GM18867 (cell line): ENCODE measurements around the gene EPHA10.
"Not testable (repeated sequence)": the region's sequence is repeated elsewhere in the genome, so short reads cannot be mapped to it uniquely, and the experiment has no call there.

Experiments
- ATAC-seq: cut with Tn5 transposase; IDR thresholded peaks from one replicate; pipeline ENCODE4 v1.9.1; 2021; ENCODE audit warnings: mild to moderate bottlenecking, moderate library complexity; ENCODE audit not compliant: unreplicated experiment

Gene EPHA10

DNA sequence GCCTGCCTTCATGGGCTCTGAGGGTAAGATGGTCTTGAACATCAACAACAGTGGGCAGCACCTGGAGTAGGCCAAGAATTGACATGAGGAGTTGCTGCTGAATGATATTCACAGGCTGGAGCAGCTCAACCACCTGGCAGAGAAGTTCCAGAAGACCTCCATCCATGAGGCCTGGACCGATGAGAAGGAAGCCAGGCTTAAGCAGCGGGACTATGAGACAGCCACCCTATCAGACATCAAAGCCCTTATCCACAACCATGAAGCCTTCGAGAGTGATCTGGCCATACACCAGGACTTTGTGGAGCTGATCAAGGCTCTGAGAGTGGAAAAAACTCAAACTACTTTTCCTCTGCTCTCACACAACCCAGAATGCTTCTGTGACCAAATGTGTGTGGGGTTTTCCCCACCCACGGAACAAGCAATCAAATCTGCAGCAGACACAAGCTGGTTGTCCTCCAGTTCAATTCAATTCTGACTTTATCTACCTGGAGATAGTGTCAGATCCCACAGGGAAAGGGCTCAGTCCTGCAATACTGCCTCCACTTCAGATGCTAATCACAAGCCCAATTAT lies 12.1 kb upstream of the EPHA10 start:
- no peak for ATAC-seq

DNA sequence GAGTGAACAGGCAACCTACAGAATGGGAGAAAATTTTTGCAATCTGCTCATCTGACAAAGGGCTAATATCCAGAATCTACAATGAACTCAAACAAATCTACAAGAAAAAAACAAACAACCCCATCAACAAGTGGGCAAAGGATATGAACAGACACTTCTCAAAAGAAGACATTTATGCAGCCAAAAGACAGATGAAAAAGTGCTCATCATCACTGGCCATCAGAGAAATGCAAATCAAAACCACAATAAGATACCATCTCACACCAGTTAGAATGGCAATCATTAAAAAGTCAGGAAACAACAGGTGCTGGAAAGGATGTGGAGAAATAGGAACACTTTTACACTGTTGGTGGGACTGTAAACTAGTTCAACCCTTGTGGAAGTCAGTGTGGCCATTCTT lies 6.5 kb upstream of the EPHA10 start:
- not testable (repeated sequence) for ATAC-seq

DNA sequence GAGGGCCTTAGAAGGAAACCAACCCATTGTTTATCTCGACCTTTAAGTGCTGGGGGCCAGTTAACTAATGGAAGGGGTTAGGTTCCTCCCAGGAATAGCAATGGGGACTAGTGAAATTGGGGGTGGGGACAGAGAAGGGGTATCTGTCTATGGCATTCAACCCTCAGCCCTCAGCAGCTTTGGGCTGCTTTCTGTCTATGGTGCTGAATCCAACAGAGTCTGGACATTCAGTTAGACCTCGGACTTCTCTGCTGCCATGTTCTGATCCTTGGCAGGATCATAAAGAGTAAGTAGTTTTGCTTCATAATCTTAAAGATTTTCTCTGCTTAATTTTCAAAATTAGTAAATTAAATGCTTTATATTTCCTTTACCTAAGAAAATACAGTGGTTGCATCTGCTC lies 2.6 kb upstream of the EPHA10 start:
- ATAC-seq, result no peak

DNA sequence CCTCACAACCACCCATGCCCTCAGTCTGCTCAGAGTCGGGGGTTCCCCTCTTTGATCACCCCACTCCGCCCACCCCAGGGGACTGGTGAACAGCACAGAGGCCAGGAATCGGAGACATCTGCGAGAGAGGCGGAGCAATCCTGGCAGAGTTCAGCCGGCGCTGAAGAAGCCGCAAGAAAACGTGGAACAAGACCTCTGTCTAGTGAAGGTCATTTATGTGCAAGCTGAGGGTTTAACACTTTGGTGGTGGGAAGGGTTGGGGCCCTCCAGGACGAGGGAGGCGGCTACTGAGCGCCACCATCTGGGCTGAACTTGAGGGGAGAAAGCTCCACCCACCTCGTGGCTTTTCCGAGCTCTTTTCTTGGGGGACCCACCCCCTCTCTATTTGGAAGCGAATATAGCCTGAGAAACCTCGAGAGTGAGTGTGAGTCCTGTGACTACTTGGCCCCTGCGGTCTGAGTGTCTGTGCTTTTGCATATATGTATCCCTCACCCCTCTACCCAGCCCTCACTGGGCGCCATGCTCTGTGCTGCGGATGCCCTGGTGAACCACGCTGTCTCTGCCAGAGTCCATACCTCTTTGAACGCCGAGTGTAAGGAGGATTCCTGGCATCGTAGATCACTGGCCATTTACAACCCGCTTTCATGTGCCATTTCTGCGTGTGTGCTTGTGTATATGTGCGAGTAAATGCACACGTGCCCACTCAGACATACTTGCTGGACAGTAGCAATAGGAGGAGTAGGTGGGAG lies 1.2 kb upstream of the EPHA10 start:
- ATAC-seq, result no peak

DNA sequence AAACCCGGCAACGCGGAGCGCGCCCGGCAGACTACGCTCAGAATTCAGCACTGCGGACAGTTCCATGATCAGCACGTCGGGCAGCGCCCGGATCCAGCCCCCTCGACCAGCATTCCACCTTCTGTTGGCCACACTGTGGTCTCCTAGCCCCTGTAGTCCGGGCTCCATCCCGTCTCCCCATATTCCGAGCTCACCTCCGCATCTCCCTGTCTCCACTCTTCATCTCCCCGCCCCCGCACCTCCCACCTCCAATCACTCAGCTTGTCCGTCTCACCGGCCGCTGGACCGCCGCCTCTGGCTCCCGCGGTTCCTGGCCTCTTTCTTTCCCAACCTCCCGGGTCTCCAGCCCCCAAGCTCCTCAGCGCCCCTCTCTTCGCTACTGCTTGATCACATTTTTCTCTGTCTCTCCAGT lies 500 bp downstream of the EPHA10 start:
- no peak for ATAC-seq

DNA sequence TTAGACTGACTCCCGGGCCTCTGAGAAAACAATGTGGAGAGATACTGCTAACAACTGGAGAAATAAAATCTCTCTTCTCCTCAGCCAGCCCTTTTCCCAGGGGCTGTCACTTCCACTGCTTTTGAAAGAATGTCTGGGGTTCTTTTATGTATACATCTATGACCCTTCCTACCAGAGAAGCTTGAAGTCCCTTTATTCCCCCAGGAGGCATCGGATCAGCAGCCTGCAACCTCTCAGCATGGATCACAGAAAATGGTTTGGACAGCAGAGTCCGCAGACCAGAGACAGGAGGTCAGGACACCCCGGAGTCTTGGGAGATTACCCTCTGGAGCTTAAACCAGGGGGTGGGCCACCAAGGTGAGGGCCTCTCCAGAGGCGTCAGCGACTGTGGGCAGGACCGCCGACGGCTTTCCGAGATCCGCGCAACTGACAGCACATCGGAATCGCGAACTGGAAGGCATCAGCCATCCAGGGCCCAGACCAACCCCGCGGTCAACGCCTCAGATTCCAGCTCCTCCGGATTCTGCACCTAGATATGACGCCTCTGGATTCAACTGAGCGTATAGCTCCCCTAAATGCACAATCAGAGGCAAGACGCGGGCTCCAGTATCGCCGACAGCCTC lies 1.0 kb downstream of the EPHA10 start:
- ATAC-seq, result no peak

DNA sequence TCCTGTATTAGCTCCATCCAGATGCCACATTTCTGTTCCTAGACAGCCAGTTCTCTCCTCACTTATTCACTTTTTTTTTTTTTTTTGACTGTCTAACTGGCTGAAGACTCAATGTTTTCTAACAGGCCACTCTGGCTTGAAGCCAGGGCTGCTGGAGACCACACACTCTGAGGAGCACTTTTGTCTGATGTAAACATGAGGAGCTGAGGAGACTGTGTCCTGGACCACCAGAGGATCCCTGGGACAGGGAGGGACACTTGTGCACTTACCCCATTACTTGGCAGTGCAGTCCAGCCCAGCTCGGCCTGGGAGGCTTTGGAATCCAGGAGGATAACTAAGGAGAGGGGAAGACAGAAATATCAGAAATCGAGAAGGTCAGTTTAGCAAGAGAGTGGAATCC lies 2.4 kb downstream of the EPHA10 start:
- no peak for ATAC-seq

DNA sequence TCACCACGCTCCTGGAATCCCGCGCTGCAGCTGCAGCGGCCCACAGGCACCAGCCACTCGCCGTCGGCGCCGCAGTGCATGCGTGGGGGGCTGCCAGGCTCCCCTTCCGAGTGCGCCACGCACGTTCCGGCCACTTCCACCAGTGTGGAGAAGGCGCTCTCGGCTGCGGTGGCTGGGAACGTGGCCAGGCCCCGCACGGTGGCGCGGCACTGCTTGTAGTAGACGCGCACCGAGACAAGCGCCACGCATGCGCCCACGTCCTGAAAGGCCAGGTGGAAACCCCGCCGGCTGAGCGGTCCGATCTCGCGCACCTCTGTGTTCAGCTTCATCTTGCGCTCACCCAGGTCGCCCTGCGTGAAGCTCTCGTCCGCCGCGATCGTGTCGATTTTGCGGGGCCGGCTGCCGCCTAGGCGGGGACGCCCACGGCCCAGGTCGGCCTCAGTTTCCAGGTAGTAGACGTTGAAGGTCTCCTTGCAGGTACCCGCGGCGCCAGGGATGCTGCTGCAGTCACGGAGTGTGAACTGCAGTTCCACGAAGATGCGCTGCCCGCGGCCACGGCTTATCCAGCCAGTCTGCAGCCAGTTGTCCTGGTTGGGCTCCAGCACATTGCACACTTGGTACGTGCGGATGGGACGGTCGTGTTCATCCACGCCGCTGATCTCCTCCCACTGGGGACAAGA lies 3.4 kb downstream of the EPHA10 start:
- no peak for ATAC-seq

DNA sequence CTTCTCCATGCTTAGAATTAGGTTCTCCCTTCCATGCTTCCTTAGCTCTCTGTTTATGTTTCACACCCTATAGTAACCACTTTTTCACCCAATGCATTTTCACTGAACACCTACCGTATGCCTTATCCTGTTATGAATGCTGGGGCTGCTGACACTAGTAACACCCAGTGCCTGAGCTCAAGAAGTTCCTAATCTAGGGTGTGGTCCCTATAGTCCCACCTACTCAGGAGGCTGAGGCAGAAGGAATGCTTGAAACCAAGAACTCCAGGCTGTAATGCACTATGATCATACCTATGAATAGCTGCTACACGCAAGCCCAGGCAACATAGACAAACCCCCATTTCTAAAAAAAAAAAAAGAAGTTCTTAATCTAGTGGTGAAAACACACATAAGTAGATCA lies 5.5 kb downstream of the EPHA10 start:
- no peak for ATAC-seq

DNA sequence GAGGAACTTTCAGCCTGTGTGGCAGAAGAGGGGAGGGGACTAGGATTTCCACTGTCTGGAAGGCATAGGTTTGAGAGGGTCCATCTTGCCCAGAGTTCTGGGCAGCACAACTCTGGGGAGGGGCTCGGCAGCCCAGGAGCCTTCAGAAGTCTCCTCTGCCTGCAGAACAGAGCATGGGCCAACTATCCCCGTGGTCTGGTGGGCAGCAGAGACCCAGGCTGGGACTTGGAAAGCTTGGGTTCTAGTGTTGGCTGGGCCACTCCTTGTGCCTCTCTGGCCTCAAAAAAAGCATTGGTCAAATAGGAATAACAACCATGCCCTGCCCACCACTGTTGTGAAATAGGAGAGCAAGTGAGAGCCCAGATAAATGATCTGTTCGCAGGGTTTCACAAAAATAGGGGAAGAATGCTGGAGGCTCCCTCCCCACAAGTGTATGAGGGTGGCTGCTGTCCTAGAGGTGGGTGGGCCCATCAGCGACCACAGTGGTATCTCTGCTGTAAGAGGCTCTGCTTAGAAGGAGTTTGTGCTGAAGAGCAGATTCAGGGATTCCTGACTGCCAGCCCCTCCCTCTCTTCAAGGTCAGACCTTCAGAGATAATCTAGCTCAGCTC lies 8.9 kb downstream of the EPHA10 start:
- ATAC-seq, result no peak

DNA sequence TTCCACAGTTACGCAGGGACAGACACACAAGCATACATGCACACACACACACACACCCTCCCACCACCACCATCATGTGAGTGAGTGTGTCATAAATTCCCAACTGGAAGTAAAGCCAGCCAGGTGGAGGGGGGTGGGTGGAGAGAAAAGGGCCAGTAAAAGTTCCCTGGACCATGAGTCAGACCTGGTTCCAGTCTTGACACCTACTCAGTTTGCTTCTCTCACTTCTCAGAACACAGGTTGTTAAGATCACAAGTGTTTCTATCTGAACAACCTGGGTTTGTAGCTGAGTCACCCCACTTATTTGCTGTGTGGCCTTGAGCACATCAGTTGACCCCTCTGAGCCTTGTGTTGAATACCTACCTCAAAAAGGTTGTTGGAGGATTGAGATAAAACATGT lies 9.6 kb downstream of the EPHA10 start:
- ATAC-seq, result no peak

DNA sequence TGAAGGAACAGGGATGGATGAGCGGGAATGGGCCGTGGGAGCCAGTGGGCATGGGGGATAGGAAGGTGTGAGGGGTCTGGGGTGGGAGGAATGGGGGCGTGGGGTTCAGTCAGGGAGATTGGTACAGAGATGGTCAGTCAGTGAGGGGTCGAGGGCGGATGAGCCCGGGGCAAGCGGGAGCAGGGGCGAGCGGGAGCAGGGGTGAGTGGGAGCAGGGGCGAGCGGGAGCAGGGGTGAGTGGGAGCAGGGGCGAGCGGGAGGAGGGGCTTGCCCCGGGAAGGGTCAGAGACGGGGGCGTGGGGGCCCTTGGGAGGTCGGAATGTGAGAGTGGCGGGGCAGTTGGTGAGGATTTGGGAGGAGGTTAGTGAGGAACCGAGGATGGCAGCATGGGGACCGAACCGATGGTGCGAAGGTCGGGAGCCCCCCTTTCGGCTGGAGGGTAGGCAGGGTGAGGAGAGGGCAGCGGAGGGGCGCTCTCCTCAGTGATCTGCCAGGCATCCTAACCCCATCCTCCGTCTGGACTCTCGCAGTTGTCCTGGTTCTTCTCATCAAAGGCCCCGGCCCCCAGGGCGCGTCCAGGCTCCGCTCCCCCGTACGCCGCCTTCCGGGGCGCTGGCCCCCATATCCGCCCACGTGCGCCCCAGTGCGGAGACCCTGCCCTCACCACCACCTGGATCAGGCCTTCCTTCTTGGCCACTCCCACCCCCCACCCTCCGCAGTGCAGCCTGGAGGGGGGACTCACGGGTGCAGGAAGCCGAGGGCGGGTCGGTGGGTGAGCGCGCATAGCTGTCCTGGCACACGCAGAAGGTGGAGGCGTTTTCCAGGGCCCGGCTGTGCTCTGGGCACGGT lies 11.2 kb downstream of the EPHA10 start:
- ATAC-seq, result no peak

DNA sequence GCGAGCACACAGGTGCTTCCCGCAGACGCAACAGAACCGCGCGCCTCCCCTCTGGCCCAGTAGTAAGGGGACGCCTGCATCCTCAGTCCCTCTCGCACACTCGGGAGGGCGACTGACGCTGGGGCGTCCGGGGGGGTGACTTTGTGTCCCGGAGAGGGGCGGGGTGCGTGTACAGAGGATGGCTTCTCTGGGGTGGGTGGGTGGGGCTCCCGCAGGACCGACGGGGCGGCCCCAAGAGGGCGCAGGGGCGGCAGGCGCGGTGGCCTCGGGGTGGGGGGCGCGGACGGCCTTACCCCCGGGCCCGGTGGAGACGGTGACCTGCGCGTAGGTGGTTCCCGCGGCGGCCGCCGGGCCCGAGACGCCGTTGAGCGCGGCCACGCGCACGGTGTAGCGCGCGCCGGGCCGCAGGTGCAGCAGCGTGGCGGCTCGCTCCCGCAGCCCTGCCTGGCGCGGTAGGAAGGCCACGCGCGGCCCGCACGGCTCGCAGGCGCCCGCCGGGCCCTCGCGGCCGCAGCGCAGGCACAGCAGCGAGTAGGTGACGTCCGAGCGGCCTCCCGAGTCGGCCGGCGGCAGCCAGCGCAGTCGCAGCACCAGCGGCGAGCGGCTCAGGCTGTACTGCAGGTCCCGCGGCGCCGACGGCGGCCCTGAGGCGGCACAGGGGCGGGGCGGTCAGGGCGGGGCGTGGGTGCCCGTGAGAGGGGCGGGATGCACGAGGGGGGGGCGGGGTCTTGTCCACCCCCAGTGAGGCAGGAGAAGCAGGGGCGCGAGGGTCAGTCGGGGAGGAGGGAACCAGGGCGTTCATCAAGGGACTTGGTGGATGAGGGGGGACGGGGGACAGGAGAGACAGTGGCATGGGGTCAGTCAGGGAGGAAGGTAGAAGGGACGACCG lies 12.1 kb downstream of the EPHA10 start:
- no peak for ATAC-seq

DNA sequence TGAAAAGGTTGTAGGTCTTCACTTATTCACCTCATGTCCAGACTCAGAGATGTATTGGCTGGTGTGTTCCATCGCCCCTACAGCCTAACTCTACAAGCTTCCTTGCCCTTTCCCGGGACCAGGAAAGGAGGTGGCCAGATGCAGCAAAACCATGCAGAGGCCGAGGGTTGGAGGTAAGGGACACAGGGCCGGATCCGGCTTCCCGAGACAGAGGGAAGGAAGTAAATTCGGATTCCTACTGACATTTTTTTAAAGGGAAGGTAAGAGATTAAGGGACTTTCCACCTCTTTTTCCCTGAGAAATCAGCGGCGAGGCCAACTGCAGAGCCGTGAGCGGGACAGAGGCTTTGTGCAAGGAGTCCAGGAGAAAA lies 12.7 kb downstream of the EPHA10 start:
- ATAC-seq, result no peak

DNA sequence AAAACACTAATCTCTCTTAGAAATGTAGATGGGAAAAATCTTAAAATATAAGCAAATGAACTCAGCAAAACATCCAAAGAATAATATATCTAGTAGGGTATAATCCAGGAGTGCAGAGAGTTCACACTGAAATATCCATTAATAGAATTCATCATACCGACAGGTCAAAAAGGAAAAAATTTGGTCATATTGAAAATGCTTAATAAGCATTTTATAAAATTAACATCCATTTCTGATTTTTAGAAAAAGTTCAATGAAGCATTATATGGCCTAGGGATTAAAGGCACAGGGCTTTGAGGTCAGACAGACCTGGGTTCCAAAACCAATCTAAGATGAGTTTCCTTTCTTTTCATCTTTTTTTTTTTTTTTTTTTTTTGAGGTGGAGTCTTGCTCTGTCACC lies 16.4 kb downstream of the EPHA10 start:
- ATAC-seq, result no peak

DNA sequence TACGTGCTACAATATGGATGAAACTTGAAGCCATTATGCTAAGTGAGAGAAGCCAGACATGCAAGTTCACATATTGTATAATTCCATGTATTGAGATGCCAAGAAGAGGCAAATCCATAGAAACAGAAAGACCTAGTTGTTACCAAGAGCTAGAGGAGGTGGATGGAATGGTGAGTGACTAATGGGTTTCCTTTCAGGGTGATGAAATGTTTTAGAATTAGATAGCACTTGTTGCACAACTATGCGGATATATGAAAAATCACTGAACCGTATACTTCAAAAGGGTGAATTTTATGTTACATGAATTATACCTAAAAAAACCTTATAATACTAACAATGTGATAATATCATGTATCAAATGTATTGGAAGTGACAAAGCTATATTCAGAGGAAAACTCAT lies 18.1 kb downstream of the EPHA10 start:
- ATAC-seq, result no peak

DNA sequence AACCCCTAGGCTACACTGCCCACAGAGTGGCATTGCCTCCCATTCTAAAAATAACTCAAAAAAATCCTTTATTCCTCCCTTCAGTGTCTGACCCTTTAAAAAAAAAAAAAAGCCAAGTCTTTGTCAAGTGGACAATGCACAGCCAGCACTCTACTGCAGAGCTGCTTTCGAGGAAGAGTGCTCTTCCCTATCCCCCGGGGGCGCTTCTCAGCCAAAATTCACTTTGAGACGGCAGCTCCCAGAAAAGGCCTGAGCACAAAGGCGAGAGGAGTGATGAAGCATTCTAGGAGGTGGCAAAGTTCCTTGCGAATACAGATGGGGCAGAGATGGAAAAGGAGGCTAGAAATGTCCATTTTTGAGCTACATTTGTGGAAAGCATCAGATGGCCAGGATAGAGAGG lies 23.3 kb downstream of the EPHA10 start:
- ATAC-seq, result no peak

DNA sequence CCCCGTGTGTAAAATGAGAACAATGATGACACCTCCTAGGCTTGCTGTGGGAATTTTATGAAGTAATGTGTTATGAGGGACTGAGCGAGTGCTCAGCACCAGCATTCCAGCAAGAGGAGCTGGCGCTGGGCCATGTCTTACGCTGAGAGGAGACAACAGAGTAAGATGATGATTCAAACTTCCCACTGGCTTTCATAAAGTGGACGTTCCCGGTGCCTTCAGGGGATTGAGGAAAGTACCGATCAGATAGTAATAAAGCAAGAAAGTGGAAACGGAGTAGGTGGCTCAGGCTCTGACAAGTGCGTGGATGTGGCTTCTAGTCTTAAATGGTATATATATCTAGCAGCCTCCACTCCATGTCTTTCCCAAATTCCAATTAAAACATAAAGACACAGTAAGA lies 23.8 kb downstream of the EPHA10 start:
- no peak for ATAC-seq

DNA sequence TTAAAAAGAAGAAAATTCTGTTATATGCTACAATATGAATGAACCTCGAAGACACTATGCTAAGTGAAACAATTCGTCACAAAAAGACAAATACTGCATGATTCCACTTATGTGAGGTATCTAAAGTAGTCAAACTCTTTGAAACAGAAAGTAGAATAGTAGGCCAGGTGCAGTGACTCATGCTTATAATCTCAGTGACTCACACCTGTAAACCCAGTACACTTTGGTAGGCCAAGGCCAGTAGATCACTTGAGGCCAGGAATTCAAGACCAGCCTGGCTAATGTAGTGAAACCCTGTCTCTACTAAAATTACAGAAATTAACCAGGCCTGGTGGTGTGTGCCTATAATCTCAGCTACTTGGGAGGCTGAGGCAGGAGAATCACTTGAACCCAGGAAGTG lies 25.7 kb downstream of the EPHA10 start:
- no peak for ATAC-seq

DNA sequence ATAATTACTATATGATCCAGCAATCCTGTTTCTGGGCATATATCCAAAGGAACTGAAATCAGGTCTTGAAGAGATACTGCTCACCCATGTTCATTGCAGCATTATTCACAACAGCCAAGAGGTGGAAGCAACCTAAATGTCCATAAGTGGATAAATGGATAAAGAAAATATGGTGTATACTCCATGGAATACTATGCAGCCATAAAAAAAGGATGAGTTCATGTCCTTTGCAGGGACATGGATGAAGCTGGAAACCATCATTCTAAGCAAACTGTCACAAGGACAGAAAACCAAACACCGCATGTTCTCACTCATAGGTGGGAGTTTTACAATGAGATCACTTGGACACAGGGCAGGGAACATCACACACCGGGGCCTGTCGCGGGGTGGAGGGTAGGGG lies 26.3 kb downstream of the EPHA10 start:
- not testable (repeated sequence) for ATAC-seq
